Muscle layer of duodenum (tissue), 2 donors: ENCODE data around the gene SELENOV.
A peak's percentile ranks its signal among the peaks of the same experiment; 100 is the strongest.

Experiments used
- H3K27ac ChIP-seq: one replicate; pipeline ENCODE4 v1.7.0; 2013; ENCODE audit warnings: mild to moderate bottlenecking, low read length
- H3K27me3 ChIP-seq: one replicate; pipeline ENCODE4 v1.7.0; 2013; ENCODE audit warnings: low read depth, mild to moderate bottlenecking, control low read depth, low read length
- H3K36me3 ChIP-seq, 2 donors: one replicate each; pipeline ENCODE4 v1.7.0; 2013; ENCODE audit warnings: low read length in 2 of 2, control low read depth in 1 of 2, mild to moderate bottlenecking in 1 of 2; ENCODE audit not compliant: insufficient read depth in 2 of 2, control insufficient read depth in 1 of 2
- H3K4me1 ChIP-seq, 2 donors: one replicate each; pipeline ENCODE4 v1.7.0; 2013; ENCODE audit warnings: low read length in 2 of 2, mild to moderate bottlenecking in 2 of 2, control low read depth in 1 of 2, moderate library complexity in 1 of 2; ENCODE audit not compliant: insufficient read depth in 2 of 2, control insufficient read depth in 1 of 2
- H3K4me3 ChIP-seq, 2 donors: one replicate each; pipeline ENCODE4 v1.7.0; 2013; ENCODE audit warnings: low read length in 2 of 2, low read depth in 1 of 2, mild to moderate bottlenecking in 1 of 2
- H3K9me3 ChIP-seq, 2 donors: one replicate each; pipeline ENCODE4 v1.7.0; 2013; ENCODE audit warnings: low read length in 2 of 2, control low read depth in 1 of 2, mild to moderate bottlenecking in 1 of 2; ENCODE audit not compliant: control insufficient read depth in 1 of 2
- donor health status: healthy.

SELENOV gene

DNA sequence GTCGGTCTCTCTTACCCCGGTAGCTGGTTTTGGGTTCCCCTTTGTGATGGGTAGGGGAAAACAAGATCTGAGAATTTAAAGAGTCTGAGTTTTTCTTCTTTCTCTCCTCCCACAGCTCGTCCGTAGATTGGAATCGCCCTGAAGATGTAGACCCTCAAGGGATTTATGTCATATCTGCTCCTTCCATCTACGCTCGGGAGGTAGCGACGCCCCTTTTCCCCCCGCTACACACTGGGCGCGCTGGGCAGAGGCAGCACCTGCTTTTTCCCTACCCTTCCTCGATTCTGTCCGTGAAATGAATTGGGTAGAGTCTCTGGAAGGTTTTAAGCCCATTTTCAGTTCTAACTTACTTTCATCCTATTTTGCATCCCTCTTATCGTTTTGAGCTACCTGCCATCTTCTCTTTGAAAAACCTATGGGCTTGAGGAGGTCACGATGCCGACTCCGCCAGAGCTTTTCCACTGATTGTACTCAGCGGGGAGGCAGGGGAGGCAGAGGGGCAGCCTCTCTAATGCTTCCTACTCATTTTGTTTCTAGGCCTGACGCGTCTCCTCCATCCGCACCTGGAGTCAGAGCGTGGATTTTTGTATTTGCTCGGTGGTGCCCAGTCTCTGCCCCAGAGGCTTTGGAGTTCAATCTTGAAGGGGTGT, 7.1 kb upstream of the SELENOV start:
- Histone ChIP-seq H3K27ac (no peak overlapping the region), H3K36me3 (no peaks in the 10 kb centered on the region), H3K4me3 (peak overlapping the region; percentile 26 to 66), H3K4me1 (peaks cover 0 to 15% of the 10 kb centered on the region in 2 donors), H3K9me3 (peaks cover 0 to 3% of the 10 kb centered on the region in 2 donors), H3K27me3 (peaks cover 36% of the 10 kb centered on the region)

DNA sequence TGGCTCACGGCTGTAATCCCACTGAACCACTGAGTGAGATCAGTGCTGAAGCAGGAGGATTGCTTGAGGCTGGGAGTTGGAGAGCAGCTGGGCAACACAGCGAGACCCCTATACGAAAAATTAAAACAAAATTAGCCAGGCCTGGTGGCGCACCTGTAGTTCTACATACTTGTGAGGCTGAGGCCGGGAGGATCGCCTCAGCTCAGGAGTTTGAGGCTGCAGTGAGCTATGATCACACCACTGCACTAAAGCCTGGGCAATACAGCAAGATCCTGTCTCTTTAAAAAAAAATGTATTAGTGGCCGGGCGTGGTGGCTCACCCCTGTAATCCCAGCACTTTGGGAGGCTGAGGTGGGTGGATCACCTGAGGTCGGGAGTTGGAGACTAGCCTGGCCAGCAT, 6.3 kb upstream of the SELENOV start:
- Histone ChIP-seq H3K4me1 (peaks cover 0 to 15% of the 10 kb centered on the region in 2 donors), H3K36me3 (no peaks in the 10 kb centered on the region), H3K9me3 (peaks cover 0 to 3% of the 10 kb centered on the region in 2 donors), H3K27ac (no peak overlapping the region), H3K4me3 (no peak overlapping the region), H3K27me3 (peaks cover 43% of the 10 kb centered on the region)

DNA sequence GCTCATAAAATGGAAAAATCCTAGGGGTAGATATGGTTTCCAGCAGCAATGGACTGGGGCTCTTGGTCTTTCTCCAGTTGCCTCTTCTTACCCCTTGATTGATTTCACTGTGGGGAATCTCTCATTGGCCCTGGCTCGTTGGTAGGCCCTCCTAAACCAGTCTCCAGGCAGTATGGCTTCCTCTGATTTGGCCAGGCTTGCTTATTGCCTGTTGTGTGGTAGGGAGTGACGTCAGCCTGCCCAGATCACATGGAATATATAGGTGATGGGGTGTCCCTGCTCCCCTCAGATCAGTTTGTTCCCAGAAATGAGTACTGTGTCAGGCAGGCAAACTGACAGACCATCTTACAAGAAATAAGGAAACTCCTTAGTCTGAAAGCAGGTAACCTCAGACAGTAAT, 5.7 kb upstream of the SELENOV start:
- H3K4me3 ChIP-seq: no peak overlapping the region
- peaks cover 45% of the 10 kb centered on the region for H3K27me3 ChIP-seq
- H3K9me3 ChIP-seq: peaks cover 0 to 3% of the 10 kb centered on the region in 2 donors
- H3K4me1 ChIP-seq: peaks cover 0 to 15% of the 10 kb centered on the region in 2 donors
- H3K36me3 ChIP-seq: no peaks in the 10 kb centered on the region
- H3K27ac ChIP-seq: no peak overlapping the region

DNA sequence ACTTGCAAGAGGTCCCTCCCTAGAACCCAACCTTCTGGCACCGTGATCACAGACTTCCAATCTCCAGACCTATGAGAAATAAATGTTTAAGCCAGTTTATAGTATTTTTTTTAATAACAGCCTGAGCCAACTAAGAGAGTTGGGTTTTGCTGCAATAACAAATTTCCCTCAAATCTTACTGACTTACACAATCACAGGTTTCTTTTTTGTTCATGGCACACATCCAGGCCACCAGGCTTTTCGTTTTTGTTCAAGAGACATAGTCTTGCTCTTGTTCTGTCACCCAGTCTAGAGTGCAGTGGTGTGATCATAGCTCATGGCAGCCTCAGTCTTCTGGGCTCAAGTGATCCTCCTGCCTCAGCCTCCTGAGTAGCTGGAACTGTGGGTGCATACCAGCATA, 2.0 kb upstream of the SELENOV start:
- Histone ChIP-seq H3K36me3 (no peaks in the 10 kb centered on the region), H3K4me3 (no peak overlapping the region), H3K27me3 (peaks cover 47% of the 10 kb centered on the region), H3K27ac (no peak overlapping the region), H3K4me1 (peaks cover 0 to 20% of the 10 kb centered on the region in 2 donors), H3K9me3 (no peaks in the 10 kb centered on the region)

- H3K9me3 ChIP-seq: no peaks in the 10 kb centered on the region
- peaks cover 40% of the 10 kb centered on the region for H3K27me3 ChIP-seq
- H3K4me1 ChIP-seq: peaks cover 0 to 18% of the 10 kb centered on the region in 2 donors
- H3K36me3 ChIP-seq: no peaks in the 10 kb centered on the region
- H3K27ac ChIP-seq: no peak overlapping the region
- peak overlapping the region in 1 of 2 donors; percentile 67 for H3K4me3 ChIP-seq
Observed at GRCh38 chr19:39515551-39516191, 732 bp downstream of the SELENOV start.

DNA sequence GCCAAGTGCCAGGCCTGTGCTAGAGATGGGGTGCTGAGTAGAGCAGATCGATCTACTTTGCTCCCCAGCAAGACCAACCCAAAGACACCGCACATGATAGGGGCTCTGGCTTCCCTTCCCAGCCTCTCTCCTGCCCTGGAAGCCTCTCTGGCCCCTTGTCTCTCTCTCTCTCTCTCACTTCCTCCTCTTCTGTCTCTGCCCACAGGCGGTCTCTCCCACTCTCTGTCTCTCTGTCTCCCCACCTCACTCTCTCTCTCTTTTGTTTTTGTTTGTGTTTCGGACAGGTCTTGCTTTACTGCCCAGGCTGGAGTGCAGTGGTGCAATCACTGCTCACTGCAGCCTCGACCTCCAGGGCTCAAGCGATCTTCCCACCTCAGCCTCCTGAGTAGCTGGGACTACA, 1.3 kb downstream of the SELENOV start:
- H3K4me3 ChIP-seq: no peak overlapping the region
- no peaks in the 10 kb centered on the region for H3K36me3 ChIP-seq
- no peaks in the 10 kb centered on the region for H3K9me3 ChIP-seq
- H3K27me3 ChIP-seq: peaks cover 40% of the 10 kb centered on the region
- H3K4me1 ChIP-seq: peaks cover 0 to 18% of the 10 kb centered on the region in 2 donors
- no peak overlapping the region for H3K27ac ChIP-seq

DNA sequence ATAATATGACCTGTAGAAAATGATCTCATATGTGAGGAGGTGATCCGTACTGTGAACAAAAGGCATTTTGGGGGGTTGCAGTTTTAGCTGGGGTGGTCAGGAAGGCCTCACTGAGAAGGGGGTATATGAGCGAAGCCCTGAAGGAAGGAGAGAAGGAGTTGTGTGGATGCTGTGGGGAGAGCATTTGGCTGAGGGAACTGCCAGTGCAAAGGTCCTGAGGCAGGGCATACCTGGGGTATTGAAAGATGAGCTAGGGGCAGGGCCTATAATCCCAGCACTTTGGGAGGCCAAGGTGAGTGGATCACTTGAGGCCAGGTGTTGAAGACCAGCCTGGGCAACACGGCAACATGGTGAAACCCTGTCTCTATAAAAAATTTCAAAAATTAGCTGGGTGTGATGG, 2.5 kb downstream of the SELENOV start:
- H3K27me3 ChIP-seq: peaks cover 39% of the 10 kb centered on the region
- peaks cover 0 to 18% of the 10 kb centered on the region in 2 donors for H3K4me1 ChIP-seq

GRCh38 chr19:39518458-39518857, 3.5 kb downstream of the SELENOV start:
- peaks cover 29% of the 10 kb centered on the region for H3K27me3 ChIP-seq

More for the DNA sequence above, 2.5 kb downstream of the SELENOV start:
- H3K9me3 ChIP-seq: no peaks in the 10 kb centered on the region
- H3K4me3 ChIP-seq: no peak overlapping the region
- no peak overlapping the region for H3K27ac ChIP-seq
- H3K36me3 ChIP-seq: no peaks in the 10 kb centered on the region

GRCh38 chr19:39518975-39519374, 4.0 kb downstream of the SELENOV start:
- Histone ChIP-seq H3K27me3 (peaks cover 24% of the 10 kb centered on the region), H3K4me3 (no peak overlapping the region), H3K9me3 (no peaks in the 10 kb centered on the region), H3K36me3 (no peaks in the 10 kb centered on the region), H3K27ac (no peak overlapping the region), H3K4me1 (peaks cover 0 to 18% of the 10 kb centered on the region in 2 donors)

More at GRCh38 chr19:39518458-39518857, 3.5 kb downstream of the SELENOV start:
- no peak overlapping the region for H3K27ac ChIP-seq
- H3K4me3 ChIP-seq: no peak overlapping the region
- no peaks in the 10 kb centered on the region for H3K36me3 ChIP-seq
- H3K4me1 ChIP-seq: peaks cover 0 to 18% of the 10 kb centered on the region in 2 donors
- H3K9me3 ChIP-seq: no peaks in the 10 kb centered on the region

DNA sequence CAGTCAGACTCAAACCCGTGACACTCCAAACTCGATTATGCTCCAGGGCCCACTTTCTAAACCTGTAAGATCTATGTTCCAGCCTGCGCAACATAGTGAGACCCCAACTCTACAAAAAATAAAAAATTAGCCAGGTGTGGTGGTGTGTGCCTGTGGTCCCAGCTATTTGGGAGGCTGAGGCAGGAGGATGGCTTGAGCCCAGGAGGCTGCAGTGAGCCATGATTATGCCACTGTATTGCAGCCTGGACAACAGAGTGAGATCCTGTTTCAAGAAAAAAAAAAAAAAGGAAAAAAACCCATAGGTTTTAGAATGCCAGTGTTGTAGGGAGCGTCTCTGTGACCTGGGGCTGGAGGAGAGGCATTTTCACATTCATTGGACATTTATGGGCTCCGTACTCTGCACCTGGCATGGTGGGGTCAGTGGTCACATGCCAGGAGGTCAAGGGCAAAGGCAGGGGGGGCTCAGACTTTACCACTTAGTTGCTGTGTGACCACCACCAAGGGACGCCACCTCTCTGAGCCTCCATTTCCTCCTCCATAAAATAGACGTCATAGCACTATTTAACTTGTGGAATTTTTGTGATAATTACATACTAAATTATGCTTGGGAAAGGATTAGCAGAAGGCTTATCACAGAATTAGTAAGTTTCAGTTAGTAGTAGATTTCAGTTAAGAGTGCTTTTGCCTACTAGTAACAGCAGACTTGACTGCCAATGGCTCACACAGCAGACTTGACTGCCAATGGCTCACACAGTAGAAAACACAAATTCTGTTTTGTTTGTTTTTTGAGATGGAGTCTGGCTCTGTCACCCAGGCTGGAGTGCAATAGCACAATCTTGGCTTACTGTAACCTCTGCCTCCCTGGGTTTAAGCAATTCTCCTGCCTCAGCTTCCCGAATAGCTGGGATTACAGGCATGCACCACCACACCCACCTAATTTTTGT, 5.9 kb downstream of the SELENOV start:
- Histone ChIP-seq H3K4me3 (no peak overlapping the region), H3K36me3 (no peaks in the 10 kb centered on the region), H3K4me1 (peaks cover 0 to 4% of the 10 kb centered on the region in 2 donors), H3K27ac (no peak overlapping the region), H3K9me3 (no peaks in the 10 kb centered on the region), H3K27me3 (peaks cover 6% of the 10 kb centered on the region)

DNA sequence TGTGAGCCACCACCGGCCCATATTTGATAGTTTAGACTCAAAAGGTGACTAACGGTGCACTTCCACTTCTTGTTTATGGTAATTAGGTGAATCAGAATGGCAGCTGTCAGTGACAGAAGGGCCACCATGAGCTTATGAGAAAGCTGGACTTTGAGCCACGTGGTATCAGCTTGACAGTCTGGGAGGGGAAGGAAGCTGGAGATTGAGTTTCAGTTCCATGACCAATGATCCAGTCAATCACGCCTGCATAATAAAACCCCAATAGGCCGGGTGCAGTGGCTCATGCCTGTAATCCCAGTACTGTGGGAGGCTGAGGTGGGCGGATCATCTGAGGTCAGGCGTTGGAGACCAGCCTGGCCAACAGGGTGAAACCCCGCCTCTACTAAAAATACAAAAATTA, 9.6 kb downstream of the SELENOV start:
- Histone ChIP-seq H3K9me3 (no peaks in the 10 kb centered on the region), H3K36me3 (no peaks in the 10 kb centered on the region), H3K4me1 (peaks cover 0 to under 1% of the 10 kb centered on the region in 2 donors), H3K27me3 (no peaks in the 10 kb centered on the region), H3K27ac (no peak overlapping the region), H3K4me3 (no peak overlapping the region)
